H54 (cell line): ENCODE results near the gene MAN1C1.

Experiments used
- DNase-seq: peaks from one replicate; pipeline ENCODE4 v3.0.0; 2011; ENCODE audit warnings: low spot score, mixed read lengths; ENCODE audit not compliant: insufficient read length
- FAIRE-seq: peaks from 3 replicates; lab custom pipeline; 2011; peaks lifted over from hg19 to GRCh38; lab: Jason Lieb, UNC
- POLR2A ChIP-seq: IDR thresholded peaks from 2 replicates; pipeline ENCODE4 v1.6.1; 2011; ENCODE audit warnings: low read depth, mild to moderate bottlenecking, low read length

Gene MAN1C1

GRCh38 chr1:25808481-25809244, 192.1 kb downstream of the MAN1C1 start:
- DNase-seq: no peak
- no peak for FAIRE-seq
- no peak for TF ChIP-seq POLR2A

GRCh38 chr1:25809283-25809926, 192.8 kb downstream of the MAN1C1 start:
- no peak for TF ChIP-seq POLR2A
- no peak for DNase-seq
- FAIRE-seq: no peak

GRCh38 chr1:25809929-25810328, 193.3 kb downstream of the MAN1C1 start:
- FAIRE-seq (no peak), DNase-seq (no peak)
- TF ChIP-seq POLR2A: no peak

DNA sequence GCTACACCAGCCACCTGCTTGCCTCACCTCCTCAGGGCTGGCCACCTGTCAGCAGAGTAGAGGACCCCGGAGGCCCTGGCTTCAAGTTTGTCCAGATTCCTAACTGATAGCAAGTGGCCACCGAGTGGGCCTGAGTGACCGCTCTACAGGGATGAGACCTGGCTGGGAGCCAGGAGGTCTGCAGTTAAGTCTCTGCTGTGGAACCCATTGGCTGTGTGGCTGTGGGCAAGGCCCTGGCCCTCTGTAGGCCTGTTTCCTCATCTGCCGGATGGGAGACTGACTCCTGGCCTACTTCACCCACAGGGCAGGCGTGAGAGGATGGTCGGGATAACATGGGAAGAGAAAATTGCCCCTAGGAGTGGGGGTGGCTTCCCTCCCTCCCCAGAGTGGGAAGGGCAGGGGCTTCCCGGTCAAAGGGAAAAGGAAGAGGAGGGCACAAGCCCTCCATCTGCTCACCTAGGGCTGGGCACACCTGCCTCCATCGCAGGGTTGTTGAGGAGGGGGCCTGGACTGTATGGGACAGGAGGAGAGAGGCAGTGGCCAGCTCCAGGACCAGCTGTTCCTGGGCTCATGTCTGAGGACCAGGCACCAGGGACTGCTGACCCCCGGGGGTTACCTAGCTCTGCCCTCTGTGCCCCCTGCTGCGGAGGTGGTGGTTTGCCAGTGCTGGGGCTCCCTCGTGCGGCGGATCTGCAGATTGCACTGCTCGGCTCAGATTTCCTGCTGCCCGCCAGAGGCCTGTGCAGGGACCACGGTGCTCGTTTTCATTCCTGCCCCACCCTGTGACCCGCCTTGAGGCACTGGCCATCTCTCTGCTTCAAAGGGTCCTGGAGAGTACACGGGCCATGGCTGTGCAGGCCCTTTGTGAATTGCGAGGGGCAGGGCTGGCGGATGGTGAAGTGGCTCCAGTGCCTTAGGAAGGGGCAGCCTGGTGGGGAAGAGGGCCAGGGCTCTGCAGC, 194.0 kb downstream of the MAN1C1 start:
- no peak for TF ChIP-seq POLR2A
- peak; percentile 54 for DNase-seq
- FAIRE-seq: no peak

- FAIRE-seq (no peak), DNase-seq (no peak)
- TF ChIP-seq POLR2A: no peak
These were observed 194.9 kb downstream of the MAN1C1 start for GRCh38 chr1:25811384-25812082.

GRCh38 chr1:25813071-25813733, 196.6 kb downstream of the MAN1C1 start:
- no peak for TF ChIP-seq POLR2A
- DNase-seq: no peak
- FAIRE-seq: no peak

- no peak for TF ChIP-seq POLR2A
- FAIRE-seq (no peak), DNase-seq (no peak)
These were observed 197.3 kb downstream of the MAN1C1 start for GRCh38 chr1:25813734-25814471.

GRCh38 chr1:25814549-25815087, 198.0 kb downstream of the MAN1C1 start:
- no peak for FAIRE-seq
- no peak for TF ChIP-seq POLR2A
- DNase-seq: no peak

GRCh38 chr1:25815208-25816111, 198.9 kb downstream of the MAN1C1 start:
- no peak for DNase-seq
- no peak for FAIRE-seq
- no peak for TF ChIP-seq POLR2A

GRCh38 chr1:25816112-25816718, 199.6 kb downstream of the MAN1C1 start:
- TF ChIP-seq POLR2A: no peak
- FAIRE-seq: no peak
- no peak for DNase-seq
